HG03432 (cell line): ENCODE data around the gene RBM19.

ENCODE experiments used
- ATAC-seq: cut with Tn5 transposase; IDR thresholded peaks from one replicate; pipeline ENCODE4 v1.9.1; 2021; ENCODE audit warnings: mild to moderate bottlenecking, moderate library complexity; ENCODE audit not compliant: unreplicated experiment

RBM19 gene

GRCh38 chr12:113934060-113934814 is 31.9 kb downstream of the RBM19 start:
- no peak for ATAC-seq

- no peak for ATAC-seq
These were observed 32.8 kb downstream of the RBM19 start for GRCh38 chr12:113933201-113933786.

- no peak for ATAC-seq
These were observed 33.5 kb downstream of the RBM19 start for GRCh38 chr12:113932381-113933196.

GRCh38 chr12:113931517-113931916 is 34.6 kb downstream of the RBM19 start:
- no peak for ATAC-seq

GRCh38 chr12:113930249-113930648 is 35.9 kb downstream of the RBM19 start:
- no peak for ATAC-seq

GRCh38 chr12:113929312-113929989 is 36.7 kb downstream of the RBM19 start:
- no peak for ATAC-seq

- ATAC-seq: no peak
These were observed 39.3 kb downstream of the RBM19 start for GRCh38 chr12:113926788-113927187.

- no peak for ATAC-seq
These were observed 41.8 kb downstream of the RBM19 start for GRCh38 chr12:113924341-113924740.

- ATAC-seq: no peak
These were observed 42.9 kb downstream of the RBM19 start for GRCh38 chr12:113923251-113923650.

GRCh38 chr12:113921430-113921829 is 44.7 kb downstream of the RBM19 start:
- no peak for ATAC-seq

- ATAC-seq: no peak
These were observed 46.3 kb downstream of the RBM19 start for GRCh38 chr12:113919791-113920190.

- ATAC-seq: no peak
These were observed 47.8 kb downstream of the RBM19 start for GRCh38 chr12:113918306-113918705.

- no peak for ATAC-seq
These were observed 48.7 kb downstream of the RBM19 start for GRCh38 chr12:113917393-113917792.

GRCh38 chr12:113914806-113915205 is 51.3 kb downstream of the RBM19 start:
- no peak for ATAC-seq

GRCh38 chr12:113914176-113914575 is 51.9 kb downstream of the RBM19 start:
- ATAC-seq: no peak

GRCh38 chr12:113912760-113913329 is 53.3 kb downstream of the RBM19 start:
- peak; percentile 59 for ATAC-seq

- ATAC-seq: no peak
These were observed 54.0 kb downstream of the RBM19 start for GRCh38 chr12:113911971-113912759.

- no peak for ATAC-seq
These were observed 55.3 kb downstream of the RBM19 start for GRCh38 chr12:113910751-113911272.

- no peak for ATAC-seq
These were observed 56.2 kb downstream of the RBM19 start for GRCh38 chr12:113909776-113910420.
